Measurements from ENCODE around the gene MAST4. TPM values are rescaled to one million over a fixed set of nuclear protein-coding genes. Genes with fewer than 3 reads are reported as not detected.

Gene MAST4
- total RNA-seq, 4 donors from 2014 or later: 19.5 to 44.1 (median 24.1) TPM

DNA sequence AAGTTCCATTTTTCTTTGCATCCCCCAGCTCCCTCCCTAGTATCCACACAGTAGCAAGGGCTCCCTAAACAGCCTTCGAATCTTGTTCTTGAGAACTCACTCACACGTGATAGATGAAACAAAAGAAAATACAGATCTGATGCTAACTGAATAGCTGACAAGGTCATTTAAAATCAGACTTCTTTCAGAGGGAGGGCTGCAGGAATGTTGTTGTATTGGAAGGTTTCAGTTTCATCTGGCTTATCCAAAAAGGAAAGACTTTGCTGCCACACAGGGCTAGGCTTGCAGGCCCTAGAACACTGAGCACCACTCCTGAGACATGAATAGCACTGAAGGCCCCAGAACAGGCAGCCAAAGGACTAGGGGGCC lies 597.2 kb downstream of the MAST4 start:
- Histone ChIP-seq H3K27ac (peak overlapping the region in 3 of 4 donors; percentile 11 to 73 (median 25)), H3K27me3 (peaks cover 0 to 6% of the 10 kb centered on the region in 2 donors), H3K36me3 (no peaks in the 10 kb centered on the region), H3K4me1 (peaks cover 0 to 34% (median 4%) of the 10 kb centered on the region in 4 donors), H3K4me3 (no peak overlapping the region), H3K9me3 (no peaks in the 10 kb centered on the region)
- no peak for DNase-seq (ENCODE audit: low spot score in 2 of 2)
- TF ChIP-seq EP300 (IDR thresholded peaks at IDR 0.05) (no peak), POLR2A (IDR thresholded peaks at IDR 0.05) (no peak)
- TF ChIP-seq, protein P1, sequence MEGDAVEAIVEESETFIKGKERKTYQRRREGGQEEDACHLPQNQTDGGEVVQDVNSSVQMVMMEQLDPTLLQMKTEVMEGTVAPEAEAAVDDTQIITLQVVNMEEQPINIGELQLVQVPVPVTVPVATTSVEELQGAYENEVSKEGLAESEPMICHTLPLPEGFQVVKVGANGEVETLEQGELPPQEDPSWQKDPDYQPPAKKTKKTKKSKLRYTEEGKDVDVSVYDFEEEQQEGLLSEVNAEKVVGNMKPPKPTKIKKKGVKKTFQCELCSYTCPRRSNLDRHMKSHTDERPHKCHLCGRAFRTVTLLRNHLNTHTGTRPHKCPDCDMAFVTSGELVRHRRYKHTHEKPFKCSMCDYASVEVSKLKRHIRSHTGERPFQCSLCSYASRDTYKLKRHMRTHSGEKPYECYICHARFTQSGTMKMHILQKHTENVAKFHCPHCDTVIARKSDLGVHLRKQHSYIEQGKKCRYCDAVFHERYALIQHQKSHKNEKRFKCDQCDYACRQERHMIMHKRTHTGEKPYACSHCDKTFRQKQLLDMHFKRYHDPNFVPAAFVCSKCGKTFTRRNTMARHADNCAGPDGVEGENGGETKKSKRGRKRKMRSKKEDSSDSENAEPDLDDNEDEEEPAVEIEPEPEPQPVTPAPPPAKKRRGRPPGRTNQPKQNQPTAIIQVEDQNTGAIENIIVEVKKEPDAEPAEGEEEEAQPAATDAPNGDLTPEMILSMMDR (IDR thresholded peaks at IDR 0.05): no peak
- WGBS, 2 donors: 30 to 44% methylated on average over 2 of the region's 2 CpGs

DNA sequence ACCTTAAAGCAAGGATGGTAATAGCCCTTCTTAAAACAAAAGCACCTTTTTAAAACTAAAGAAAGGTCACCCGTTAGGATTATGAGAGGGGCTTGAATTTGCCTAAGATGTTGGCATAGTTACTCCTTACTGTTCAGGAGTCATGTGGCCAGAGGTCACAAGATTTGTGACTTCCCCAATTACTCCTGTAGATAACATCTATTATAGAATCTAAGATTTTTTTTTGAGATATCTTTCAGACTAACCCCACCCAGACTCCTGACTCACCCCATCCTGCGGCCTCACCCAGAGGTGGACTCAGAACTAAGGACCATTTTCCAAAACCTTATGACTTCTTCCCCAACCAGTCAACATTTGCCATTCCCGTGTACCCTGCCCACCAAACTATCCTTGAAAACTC lies 598.0 kb downstream of the MAST4 start:
- Histone ChIP-seq H3K27me3 (peaks cover 0 to 6% of the 10 kb centered on the region in 2 donors), H3K36me3 (no peaks in the 10 kb centered on the region), H3K4me3 (no peak overlapping the region), H3K27ac (peak overlapping the region in 2 of 4 donors; percentile 25 to 73), H3K9me3 (no peaks in the 10 kb centered on the region), H3K4me1 (peaks cover 0 to 34% (median 4%) of the 10 kb centered on the region in 4 donors)
- TF ChIP-seq POLR2A (IDR thresholded peaks at IDR 0.05) (no peak), EP300 (IDR thresholded peaks at IDR 0.05) (no peak)
- TF ChIP-seq, protein P1 (IDR thresholded peaks at IDR 0.05): no peak
- 90 to 91% methylated on average over 3 of the region's 3 CpGs for WGBS, 2 donors
- no peak for DNase-seq (ENCODE audit: low spot score in 2 of 2)

DNA sequence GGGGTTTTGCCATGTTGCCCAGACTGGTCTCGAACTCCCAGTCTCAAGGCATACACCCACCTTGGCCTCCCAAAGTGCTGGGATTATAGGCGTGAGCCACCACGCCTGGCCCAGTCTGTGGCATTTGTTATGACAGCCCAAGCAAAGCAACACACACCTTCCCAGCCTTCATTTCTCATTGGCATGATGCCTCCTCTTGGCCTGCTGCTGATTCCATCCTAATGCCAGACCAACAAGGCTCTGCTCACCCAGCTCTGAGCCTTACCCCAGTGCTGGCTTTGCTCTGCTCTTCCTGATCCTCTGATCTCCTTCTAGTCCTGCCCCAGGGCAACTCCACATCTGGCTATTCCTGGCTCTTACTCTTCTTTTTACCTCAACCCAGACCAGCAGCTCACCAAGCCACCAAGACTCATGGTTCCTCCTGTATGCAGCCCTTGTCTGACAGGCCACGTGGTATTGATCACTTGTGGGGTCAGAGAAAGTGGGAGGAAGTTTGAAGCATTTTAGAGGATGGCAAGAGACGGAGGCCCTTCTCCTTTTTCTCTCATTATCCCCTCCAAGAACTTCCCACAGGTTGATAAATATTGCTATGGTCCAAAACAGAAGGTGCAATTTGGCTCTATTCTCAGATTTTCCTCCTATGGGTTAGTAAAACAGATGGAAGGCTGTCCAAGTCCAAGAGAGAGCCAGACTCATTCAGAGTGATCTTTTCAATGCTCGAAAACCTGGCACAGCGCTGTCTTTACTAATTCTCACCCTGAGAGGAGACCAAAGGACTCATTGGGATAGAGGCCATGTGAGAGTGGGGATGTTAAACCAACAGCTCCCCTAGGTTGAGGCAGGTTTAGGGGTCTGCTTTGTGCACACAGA lies 599.4 kb downstream of the MAST4 start:
- Histone ChIP-seq H3K4me1 (peaks cover 0 to 34% (median 4%) of the 10 kb centered on the region in 4 donors), H3K9me3 (no peaks in the 10 kb centered on the region), H3K27me3 (peaks cover 0 to 6% of the 10 kb centered on the region in 2 donors), H3K27ac (peak overlapping the region in 2 of 4 donors; percentile 16 to 73), H3K4me3 (peak overlapping the region in 2 of 4 donors; percentile 6 to 10), H3K36me3 (no peaks in the 10 kb centered on the region)
- WGBS, 2 donors: 82 to 91% methylated on average over 7 of the region's 7 CpGs
- TF ChIP-seq EP300 (IDR thresholded peaks at IDR 0.05) (no peak), POLR2A (IDR thresholded peaks at IDR 0.05) (no peak)
- TF ChIP-seq, protein P1 (IDR thresholded peaks at IDR 0.05): no peak
- no peak for DNase-seq (ENCODE audit: low spot score in 2 of 2)

DNA sequence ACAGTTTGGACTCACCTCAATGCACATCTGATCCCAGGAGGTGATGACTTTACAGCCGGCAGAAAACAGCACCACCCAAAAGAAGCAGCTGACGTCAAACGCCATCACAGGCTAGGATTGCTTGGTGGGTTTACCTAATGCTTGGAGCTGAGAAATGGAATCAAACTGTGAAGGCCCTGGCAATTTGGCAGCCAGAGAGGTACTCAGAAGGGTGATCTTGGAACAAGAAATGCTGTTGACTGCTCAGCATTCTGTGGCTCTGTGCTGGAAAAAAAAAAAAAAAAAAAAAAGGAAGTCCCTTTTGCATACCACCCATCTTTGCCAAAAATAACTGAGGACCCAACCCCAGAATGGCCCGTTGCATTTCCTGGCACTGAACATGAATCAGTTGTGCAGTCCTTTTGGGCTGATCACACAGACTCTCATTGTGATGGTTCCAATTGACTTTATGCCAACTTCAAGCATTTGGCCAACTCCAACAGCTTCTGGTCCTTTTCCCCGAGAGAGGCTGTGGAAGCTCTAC lies 600.4 kb downstream of the MAST4 start, which contains the start of gene CD180:
CD180 (minus strand) TSS at position 263 of the 523 bp plus-strand sequence; CDS start at position 105, 158 bp downstream.
- Histone ChIP-seq H3K27ac (peak within 1 kb of the TSS in 2 of 4 donors; percentile 16 to 28), H3K27me3 (peaks cover 0 to 6% of the 10 kb centered on the region in 2 donors), H3K9me3 (no peaks in the 10 kb centered on the region), H3K4me3 (peak within 1 kb of the TSS in 2 of 4 donors; percentile 6 to 10), H3K4me1 (peaks cover 0 to 34% (median 4%) of the 10 kb centered on the region in 4 donors), H3K36me3 (no peaks in the 10 kb centered on the region)
- DNase-seq (ENCODE audit: low spot score in 2 of 2): no peak
- peak in 1 of 2 donors; percentile 54 for TF ChIP-seq EP300 (IDR thresholded peaks at IDR 0.05)
- TF ChIP-seq, protein P1 (IDR thresholded peaks at IDR 0.05): no peak
- WGBS, 2 donors: 13 to 21% methylated on average over 5 of the region's 5 CpGs

DNA sequence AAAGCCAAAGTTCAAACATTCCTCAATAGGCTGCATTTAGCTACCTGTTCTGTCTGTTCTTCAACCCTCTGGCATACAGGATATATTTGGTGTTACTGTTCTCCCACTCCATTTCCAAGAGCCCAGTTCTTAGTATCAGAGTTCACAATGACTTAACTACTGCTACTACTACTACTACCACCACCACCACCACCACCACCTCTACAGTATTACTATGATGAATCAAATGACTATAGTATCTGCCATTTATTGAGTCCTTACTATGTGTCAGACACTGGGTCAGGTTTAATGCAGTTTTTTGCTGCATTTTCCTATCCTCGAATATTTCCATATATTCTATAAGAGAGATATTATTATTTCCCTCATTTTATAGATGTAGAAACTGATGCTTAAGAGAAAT lies 601.3 kb downstream of the MAST4 start:
- TF ChIP-seq POLR2A (IDR thresholded peaks at IDR 0.05): no peak
- no peak for TF ChIP-seq EP300 (IDR thresholded peaks at IDR 0.05)
- TF ChIP-seq, protein P1 (IDR thresholded peaks at IDR 0.05): no peak
- Histone ChIP-seq H3K9me3 (no peaks in the 10 kb centered on the region), H3K27ac (no peak overlapping the region), H3K27me3 (no peaks in the 10 kb centered on the region), H3K4me1 (peaks cover 0 to 34% (median 4%) of the 10 kb centered on the region in 4 donors), H3K36me3 (no peaks in the 10 kb centered on the region), H3K4me3 (no peak overlapping the region)
- 97% methylated on average over 1 of the region's 1 CpG for WGBS, 2 donors
- no peak for DNase-seq (ENCODE audit: low spot score in 2 of 2)

Data from tibial nerve (tissue), 4 donors.